K562 (cell line): Measurements from ENCODE around the gene ITK. TPM values are rescaled to one million over a fixed set of nuclear protein-coding genes. Genes with fewer than 3 reads are reported as not detected.

Experiments used
- ATAC-seq: fragments of 200-7000 bp; cut with Tn5 transposase; 3 replicates; pipeline ENCODE4 v1.9.1; 2020; ENCODE audit warnings: moderate library complexity
- BruUV-seq: library from RNA; stranded (reverse); fragments of 400-500 nt; replicated peaks from 2 replicates; lab custom pipeline; 2021; lab: Mats Ljungman, UMichigan
- CTCF ChIA-PET: fragments of 300-600 bp; formaldehyde crosslinking; extraction: SDS; loops from one replicate; lab custom pipeline; 2021; ENCODE audit warnings: low intra/inter-chr PET ratio; lab: Yijun Ruan, JAX
- POLR2A ChIA-PET: fragments of 300-600, 350-650 bp; sonication (Branson Sonifier 250); formaldehyde crosslinking; extraction: SDS; loops from one replicate; lab custom pipeline; 2021; ENCODE audit warnings: antibody characterized with exemption, inconsistent platforms; lab: Yijun Ruan, JAX
- DNase-seq, 4 experiments: peaks; one replicate each; pipeline versions ENCODE4 v3.0.0 to v3.0.0-alpha.2; 2011 to 2018; ENCODE audit warnings: low spot score in 3 of 4, mixed read lengths in 3 of 4; ENCODE audit errors: extremely low read depth in 1 of 4
- FAIRE-seq: peaks from 2 replicates; lab custom pipeline; 2011; peaks lifted over from hg19 to GRCh38; lab: Jason Lieb, UNC
- H2AFZ ChIP-seq: 2 replicates; pipeline ENCODE4 v1.6.0; 2011; ENCODE audit warnings: low read depth, low read length, control low read depth, inconsistent platforms
- H3K27ac ChIP-seq: fragments of 200-600 bp; 3 replicates; pipeline ENCODE4 v1.8.0; 2011; ENCODE audit warnings: low read depth, mild to moderate bottlenecking, control low read depth, inconsistent platforms, low read length, moderate library complexity, mixed read lengths; ENCODE audit errors: extremely low read depth
- H3K27me3 ChIP-seq, 2 experiments: fragments of 300-600 bp in 1 of 2; 2 replicates in 1 of 2; 3 replicates in 1 of 2; pipeline versions ENCODE4 v1.6.0 to v1.8.0; 2011; ENCODE audit warnings: inconsistent platforms in 2 of 2, low read length in 2 of 2, mild to moderate bottlenecking in 1 of 2, mixed read lengths in 1 of 2, moderate library complexity in 1 of 2; ENCODE audit not compliant: control insufficient read depth in 2 of 2, insufficient read depth in 2 of 2
- H3K36me3 ChIP-seq: fragments of 300-600 bp; 3 replicates; pipeline ENCODE4 v1.8.0; 2011; ENCODE audit warnings: mild to moderate bottlenecking, low read length, inconsistent platforms; ENCODE audit not compliant: control insufficient read depth, insufficient read depth
- H3K4me1 ChIP-seq, 2 experiments: fragments of 200-600 bp in 1 of 2; replicated peaks in 1 of 2; 2 replicates in 1 of 2; 3 replicates in 1 of 2; pipeline versions ENCODE4 v1.5.1 to v1.8.0; 2011; ENCODE audit warnings: inconsistent platforms in 2 of 2, low read length in 2 of 2, mild to moderate bottlenecking in 1 of 2, mixed read lengths in 1 of 2, moderate library complexity in 1 of 2; ENCODE audit not compliant: control insufficient read depth in 2 of 2, insufficient read depth in 2 of 2
- H3K4me2 ChIP-seq: 2 replicates; pipeline ENCODE4 v1.6.1; 2011; ENCODE audit warnings: low read length, control low read depth, inconsistent platforms, mixed read lengths; ENCODE audit not compliant: insufficient read depth
- H3K4me3 ChIP-seq: fragments of 200-600 bp; sonication (generic), shearing (Covaris generic); 2 replicates; pipeline ENCODE4 v1.5.1; 2016; ENCODE audit warnings: control low read depth, inconsistent platforms
- H3K79me2 ChIP-seq: fragments of 200-600 bp; 3 replicates; pipeline ENCODE4 v1.8.0; 2011; ENCODE audit warnings: low read length, inconsistent platforms; ENCODE audit not compliant: control insufficient read depth, insufficient read depth
- H3K9ac ChIP-seq, 2 experiments: 2 replicates each; pipeline versions ENCODE4 v1.6.0 to v1.6.1; 2011; ENCODE audit warnings: low read depth in 2 of 2, low read length in 2 of 2, control low read depth in 1 of 2, inconsistent platforms in 1 of 2, mild to moderate bottlenecking in 1 of 2, mixed read lengths in 1 of 2; ENCODE audit not compliant: insufficient read depth in 1 of 2
- H3K9me1 ChIP-seq: one replicate; pipeline ENCODE4 v1.6.0; 2011; ENCODE audit warnings: inconsistent platforms, mild to moderate bottlenecking, low read length, moderate library complexity; ENCODE audit not compliant: control insufficient read depth, insufficient read depth
- H3K9me3 ChIP-seq: replicated peaks from 2 replicates; pipeline ENCODE4 v1.5.1; 2011; ENCODE audit warnings: low read depth, low read length, inconsistent platforms; ENCODE audit not compliant: control insufficient read depth, insufficient read depth
- H4K20me1 ChIP-seq: replicated peaks from 2 replicates; pipeline ENCODE4 v1.6.1; 2011; ENCODE audit warnings: low read length, inconsistent platforms, mixed read lengths; ENCODE audit not compliant: control insufficient read depth, insufficient read depth
- AFF1 ChIP-seq, 2 experiments: fragments of 450-650 bp; IDR thresholded peaks; 2 replicates each; pipeline ENCODE4 v1.6.1; 2018; ENCODE audit warnings: mild to moderate bottlenecking in 2 of 2, low read depth in 1 of 2; ENCODE audit not compliant: partially characterized antibody in 2 of 2
- CBFA2T3 ChIP-seq: fragments of 450-650 bp; IDR thresholded peaks from 2 replicates; pipeline ENCODE4 v1.6.1; 2017
- CBFB ChIP-seq: sonication (generic); formaldehyde crosslinking; IDR thresholded peaks from 2 replicates; pipeline ENCODE4 v1.4.0; 2020; ENCODE audit warnings: mild to moderate bottlenecking, missing genetic modification reagents
- FIP1L1 ChIP-seq: fragments of 200-400 bp; formaldehyde crosslinking; IDR thresholded peaks from 2 replicates; pipeline ENCODE4 v1.6.1; 2018; ENCODE audit warnings: mild to moderate bottlenecking, low read depth, low read length; ENCODE audit not compliant: poor library complexity, severe bottlenecking
- NR2F6 ChIP-seq: fragments of 450-650 bp; formaldehyde crosslinking; IDR thresholded peaks from 2 replicates; pipeline ENCODE4 v1.4.0; 2020; ENCODE audit warnings: mild to moderate bottlenecking
- XRCC4 ChIP-seq: IDR thresholded peaks from one replicate; pipeline ENCODE4 v1.6.1; 2011; ENCODE audit not compliant: insufficient read depth, insufficient read length; ENCODE audit errors: extremely low read depth
- ZNF184 ChIP-seq: sonication (generic); formaldehyde crosslinking; IDR thresholded peaks from 2 replicates; pipeline ENCODE4 v1.5.0; 2020; ENCODE audit warnings: missing genetic modification reagents
- ZNF592 ChIP-seq: fragments of 450-650 bp; IDR thresholded peaks from 2 replicates; pipeline ENCODE4 v1.6.1; 2017; ENCODE audit warnings: antibody characterized with exemption, mild to moderate bottlenecking
- WGBS: fragments of 100-300 bp; shearing (Covaris generic); methylation state at CpG from one replicate; pipeline ENCODE4 v1.1.6; 2016; ENCODE audit warnings: low coverage, mixed read lengths; ENCODE audit not compliant: insufficient coverage; ENCODE audit errors: missing lambda C conversion rate; 5-methylcytosine and 5-hydroxymethylcytosine counted together
- in situ Hi-C: fragments of 300-500 bp; cut with MboI; formaldehyde crosslinking; loops from 4 replicates; pipeline ENCODE4 v1.15.0; 2018; ENCODE audit warnings: inconsistent platforms, mixed read lengths
- intact Hi-C: fragments of 100-400 bp; cut with micrococcal nuclease; formaldehyde crosslinking; loops from 2 replicates; pipeline ENCODE4 v1.14.2; 2022
- polyA plus RNA-seq, 8 experiments: library from polyadenylated mRNA; depleted of rRNA in 4 of 8; stranded (reverse) in 5 of 8; unstranded in 3 of 8; fragments of >200 nt; fragmentation: Nextera tagmentation in 2 of 8; fragmentation: Illumina TruSeq in 1 of 8; extraction: Ambion mirVana in 2 of 8; extraction: Trizol in 1 of 8; gene quantifications; 2 replicates each; pipeline versions ENCODE4 v1.2.1 to v1.2.3, GENCODE V29; 2011 to 2014; ENCODE audit warnings: inconsistent platforms in 1 of 8, missing spikeins in 1 of 8
- total RNA-seq, 7 experiments: library from RNA; depleted of rRNA in 6 of 7; stranded (reverse); fragments of >200 nt in 6 of 7; fragmentation: Illumina TruSeq in 2 of 7; extraction: Trizol in 2 of 7; gene quantifications; 2 replicates each; pipeline versions ENCODE4 v1.2.1 to v1.2.3, GENCODE V29; 2011 to 2021; ENCODE audit warnings: low replicate concordance in 1 of 7

ITK gene
- total and polyA plus RNA-seq, 9 of the 15 experiments (the other 6 are each of a cell fraction or from before 2014, with no cell fraction given), result 0.04 to 0.75 TPM; not detected in 7

- Histone ChIP-seq H3K79me2 (no peaks in the 10 kb centered on the region), H4K20me1 (no peaks in the 10 kb centered on the region), H3K4me2 (no peak overlapping the region), H3K9ac (no peak overlapping the region), H3K27ac (no peak overlapping the region), H3K9me1 (no peaks in the 10 kb centered on the region), H3K4me1 (no peaks in the 10 kb centered on the region), H3K27me3 (no peaks in the 10 kb centered on the region; a peak in 1 of 5 replicates), H3K36me3 (no peaks in the 10 kb centered on the region), H3K4me3 (no peak overlapping the region), H2AFZ (no peak overlapping the region), H3K9me3 (no peaks in the 10 kb centered on the region)
- no peak for FAIRE-seq
- TF ChIP-seq NR2F6 (CRISPR knock-in tag), result no peak
- TF ChIP-seq CBFA2T3, result peak; percentile 65
- in situ Hi-C loops, result no loop called here
- no TSS peak for BruUV-seq
- CTCF ChIA-PET, result no interaction called here
- no peak for ATAC-seq
- intact Hi-C loops, result no loop called here
- DNase-seq, result no peak
- POLR2A ChIA-PET, result no interaction called here
- WGBS, result 0% methylated on average over 3 of the region's 3 CpGs
Measured at GRCh38 chr5:157233515-157233914, 52.9 kb downstream of the ITK start.

- POLR2A ChIA-PET, result no interaction called here
- Histone ChIP-seq H3K79me2 (no peaks in the 10 kb centered on the region), H3K4me2 (no peak overlapping the region), H3K9ac (no peak overlapping the region), H3K4me1 (no peaks in the 10 kb centered on the region), H4K20me1 (no peaks in the 10 kb centered on the region), H3K9me1 (no peaks in the 10 kb centered on the region), H3K36me3 (no peaks in the 10 kb centered on the region), H3K9me3 (no peaks in the 10 kb centered on the region), H3K27ac (no peak overlapping the region), H3K27me3 (no peaks in the 10 kb centered on the region; a peak in 1 of 5 replicates), H2AFZ (no peak overlapping the region), H3K4me3 (no peak overlapping the region)
- no peak for DNase-seq
- CTCF ChIA-PET, result no interaction called here
- ATAC-seq, result no peak
- FAIRE-seq, result no peak
- 0% methylated on average over 3 of the region's 3 CpGs for WGBS
- intact Hi-C loops (no loop called here), in situ Hi-C loops (no loop called here)
- BruUV-seq, result no TSS peak
- TF ChIP-seq ZNF184 (CRISPR knock-in tag) (no peak), FIP1L1 (no peak), XRCC4 (no peak), AFF1 (IDR thresholded peaks at IDR 0.05; ENCODE audit: low read depth in 1 of 2, partially characterized antibody in 2 of 2) (no peak), CBFB (CRISPR knock-in tag) (no peak), ZNF592 (no peak)
Measured at GRCh38 chr5:157236423-157236822, 55.8 kb downstream of the ITK start.
